Endothelial cell (in vitro differentiated cells): ENCODE data around the gene MROH7. TPM values are rescaled to one million over a fixed set of nuclear protein-coding genes. Genes with fewer than 3 reads are reported as not detected.
A peak's percentile ranks its signal among the peaks of the same experiment; 100 is the strongest.

Experiments used
- DNase-seq: peaks from one replicate; pipeline ENCODE4 v3.0.0; 2021; ENCODE audit warnings: low spot score
- H3K27ac Mint-ChIP-seq: one replicate; pipeline ENCODE4 v1.8.0; 2021; ENCODE audit warnings: mixed read lengths, inconsistent platforms; ENCODE audit not compliant: unreplicated experiment
- H3K27me3 Mint-ChIP-seq: one replicate; pipeline ENCODE4 v1.8.0; 2021; ENCODE audit warnings: mild to moderate bottlenecking, moderate library complexity, mixed read lengths, inconsistent platforms; ENCODE audit not compliant: unreplicated experiment
- H3K36me3 Mint-ChIP-seq: one replicate; pipeline ENCODE4 v1.8.0; 2021; ENCODE audit warnings: mild to moderate bottlenecking, low read depth, mixed read lengths, inconsistent platforms; ENCODE audit not compliant: unreplicated experiment
- H3K4me1 Mint-ChIP-seq: one replicate; pipeline ENCODE4 v1.8.0; 2021; ENCODE audit warnings: mild to moderate bottlenecking, mixed read lengths, inconsistent platforms; ENCODE audit not compliant: unreplicated experiment
- H3K4me3 Mint-ChIP-seq: one replicate; pipeline ENCODE4 v1.8.0; 2021; ENCODE audit warnings: mild to moderate bottlenecking, mixed read lengths, inconsistent platforms; ENCODE audit not compliant: unreplicated experiment
- H3K9me3 Mint-ChIP-seq: one replicate; pipeline ENCODE4 v1.8.0; 2021; ENCODE audit warnings: mixed read lengths, inconsistent platforms; ENCODE audit not compliant: unreplicated experiment
- total RNA-seq: library from RNA; stranded (reverse); fragmentation: NEBNext Ultra II Directional; extraction: Animal tissue kit (Norgen Biotek cat#: 25700); gene quantifications from one replicate; pipeline ENCODE4 v1.2.1, GENCODE V29; 2021; ENCODE audit not compliant: unreplicated experiment
- TF ChIP-seq, protein P1 (sequence below): fragments of 200-600 bp; sonication (generic); IDR thresholded peaks from one replicate; pipeline ENCODE4 v1.5.0; 2021; ENCODE audit warnings: antibody characterized with exemption; ENCODE audit not compliant: unreplicated experiment

MROH7 gene
- total RNA-seq, 1 donor from 2014 or later: 3.3 TPM

DNA sequence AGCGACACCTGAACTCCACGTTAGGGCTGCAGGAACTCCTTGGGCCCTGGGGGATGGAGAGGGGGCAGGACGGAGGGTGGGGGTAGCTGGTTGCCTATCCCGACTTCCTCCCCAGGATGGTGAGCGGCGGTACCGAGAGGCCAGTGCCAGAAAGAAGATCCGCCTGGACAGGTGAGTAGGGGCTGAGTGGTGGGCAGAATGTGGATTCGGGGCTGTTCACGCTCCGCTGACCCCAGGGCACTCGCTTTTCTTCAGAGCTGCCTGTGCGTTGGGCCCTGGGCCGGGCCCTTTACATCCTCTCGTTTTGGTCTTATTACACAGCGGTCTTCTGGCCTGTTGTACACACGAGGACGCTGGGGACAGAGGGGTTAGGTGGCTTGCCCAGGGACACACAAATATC is 39.0 kb upstream of the MROH7 start:
- H3K27ac Mint-ChIP-seq: no peak overlapping the region
- DNase-seq: no peak
- no peaks in the 10 kb centered on the region for H3K9me3 Mint-ChIP-seq
- TF ChIP-seq, protein P1, sequence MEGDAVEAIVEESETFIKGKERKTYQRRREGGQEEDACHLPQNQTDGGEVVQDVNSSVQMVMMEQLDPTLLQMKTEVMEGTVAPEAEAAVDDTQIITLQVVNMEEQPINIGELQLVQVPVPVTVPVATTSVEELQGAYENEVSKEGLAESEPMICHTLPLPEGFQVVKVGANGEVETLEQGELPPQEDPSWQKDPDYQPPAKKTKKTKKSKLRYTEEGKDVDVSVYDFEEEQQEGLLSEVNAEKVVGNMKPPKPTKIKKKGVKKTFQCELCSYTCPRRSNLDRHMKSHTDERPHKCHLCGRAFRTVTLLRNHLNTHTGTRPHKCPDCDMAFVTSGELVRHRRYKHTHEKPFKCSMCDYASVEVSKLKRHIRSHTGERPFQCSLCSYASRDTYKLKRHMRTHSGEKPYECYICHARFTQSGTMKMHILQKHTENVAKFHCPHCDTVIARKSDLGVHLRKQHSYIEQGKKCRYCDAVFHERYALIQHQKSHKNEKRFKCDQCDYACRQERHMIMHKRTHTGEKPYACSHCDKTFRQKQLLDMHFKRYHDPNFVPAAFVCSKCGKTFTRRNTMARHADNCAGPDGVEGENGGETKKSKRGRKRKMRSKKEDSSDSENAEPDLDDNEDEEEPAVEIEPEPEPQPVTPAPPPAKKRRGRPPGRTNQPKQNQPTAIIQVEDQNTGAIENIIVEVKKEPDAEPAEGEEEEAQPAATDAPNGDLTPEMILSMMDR: no peak
- H3K27me3 Mint-ChIP-seq: peaks cover 13% of the 10 kb centered on the region
- peaks cover 41% of the 10 kb centered on the region for H3K36me3 Mint-ChIP-seq
- H3K4me3 Mint-ChIP-seq: no peak overlapping the region
- peaks cover 19% of the 10 kb centered on the region for H3K4me1 Mint-ChIP-seq

DNA sequence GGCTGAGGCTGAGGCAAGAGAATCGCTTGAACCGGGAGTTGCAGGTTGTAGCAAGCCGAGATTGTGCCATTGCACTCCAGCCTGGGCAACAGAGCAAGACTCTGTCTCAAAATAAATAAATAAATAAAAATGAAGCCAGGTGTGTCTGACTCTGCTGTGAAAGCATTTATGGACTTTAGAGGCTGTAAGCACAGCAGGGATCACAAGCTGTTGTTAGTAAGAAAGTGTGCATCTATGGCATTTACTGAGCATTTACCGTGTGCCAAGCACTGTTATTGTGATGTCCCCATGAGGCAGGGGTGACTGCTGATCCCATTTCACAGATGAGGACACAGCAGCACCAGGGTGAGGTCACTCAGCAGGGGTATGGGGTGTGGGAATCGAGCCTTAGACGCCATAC is 38.3 kb upstream of the MROH7 start:
- Mint-ChIP-seq H3K4me3 (no peak overlapping the region), H3K27me3 (peaks cover 13% of the 10 kb centered on the region), H3K4me1 (peaks cover 15% of the 10 kb centered on the region), H3K9me3 (no peaks in the 10 kb centered on the region), H3K36me3 (peaks cover 37% of the 10 kb centered on the region), H3K27ac (no peak overlapping the region)
- TF ChIP-seq, protein P1: no peak
- DNase-seq: no peak

DNA sequence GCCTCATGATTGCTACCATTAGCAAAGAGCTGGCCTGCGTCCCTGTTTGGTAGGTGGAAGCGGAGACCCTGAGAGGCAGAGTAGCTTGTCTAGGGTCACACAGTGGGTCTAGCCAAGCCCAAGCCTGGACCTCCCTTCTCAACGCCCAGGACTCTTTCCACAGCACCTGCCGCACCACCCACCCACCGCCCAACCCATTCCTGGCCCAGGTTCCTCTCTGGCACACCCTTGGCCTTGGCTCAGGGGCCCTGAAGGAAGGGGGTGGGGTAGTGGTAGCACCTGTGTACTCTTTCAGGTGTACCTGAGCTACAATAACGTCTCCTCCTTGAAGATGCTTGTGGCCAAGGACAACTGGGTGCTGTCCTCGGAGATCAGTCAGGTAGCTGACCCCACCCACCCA is 37.5 kb upstream of the MROH7 start:
- H3K27ac Mint-ChIP-seq: no peak overlapping the region
- TF ChIP-seq, protein P1: no peak
- no peaks in the 10 kb centered on the region for H3K9me3 Mint-ChIP-seq
- no peak for DNase-seq
- H3K27me3 Mint-ChIP-seq: peaks cover 13% of the 10 kb centered on the region
- peaks cover 44% of the 10 kb centered on the region for H3K36me3 Mint-ChIP-seq
- no peak overlapping the region for H3K4me3 Mint-ChIP-seq
- peaks cover 15% of the 10 kb centered on the region for H3K4me1 Mint-ChIP-seq

DNA sequence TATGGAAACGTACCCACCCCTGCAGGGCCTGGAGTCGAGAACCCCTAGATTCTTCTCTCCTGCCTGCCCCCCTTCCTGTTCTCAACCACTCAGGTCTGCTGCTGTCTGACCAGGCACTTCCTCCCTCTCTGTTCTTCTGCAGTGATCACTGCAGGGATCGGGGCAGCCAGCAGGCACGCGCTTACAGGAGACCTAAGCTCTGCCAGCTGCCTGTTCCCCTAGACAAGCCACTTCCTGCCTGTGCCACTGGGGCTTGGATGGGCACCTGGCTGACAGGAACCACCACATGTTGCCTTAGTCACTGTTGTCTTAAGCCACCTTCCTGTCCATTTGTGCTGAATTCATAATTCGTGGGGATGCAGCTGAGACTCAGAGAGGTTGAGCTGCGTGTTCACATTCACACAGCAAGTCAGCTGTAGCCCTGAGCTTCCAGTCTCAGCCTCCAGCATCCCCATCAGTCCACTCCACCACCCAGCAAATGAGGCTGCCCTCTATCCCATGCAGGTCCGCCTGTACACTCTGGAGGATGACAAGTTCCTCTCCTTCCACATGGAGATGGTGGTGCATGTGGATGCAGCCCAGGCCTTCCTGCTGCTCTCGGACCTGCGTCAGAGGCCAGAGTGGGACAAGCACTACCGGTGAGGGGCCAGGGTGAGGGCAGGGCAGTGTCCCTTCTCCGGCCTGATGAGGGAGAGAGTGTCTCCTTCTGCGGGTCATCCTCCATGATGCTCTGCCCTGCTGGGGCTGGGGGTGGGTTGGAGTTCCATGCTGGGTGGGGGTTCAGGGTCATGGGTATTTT is 36.8 kb upstream of the MROH7 start:
- Mint-ChIP-seq H3K9me3 (no peaks in the 10 kb centered on the region), H3K27me3 (peaks cover 12% of the 10 kb centered on the region), H3K4me1 (peaks cover 15% of the 10 kb centered on the region), H3K4me3 (peak overlapping the region; percentile 49), H3K36me3 (peaks cover 41% of the 10 kb centered on the region), H3K27ac (no peak overlapping the region)
- DNase-seq: no peak
- TF ChIP-seq, protein P1: no peak
